OCI-LY1 (cell line): ENCODE data around the gene MB.

Experiments
- H2AFZ ChIP-seq: fragments of 200-600 bp; sonication (generic), shearing (Covaris generic); 2 replicates; pipeline ENCODE4 v1.6.0; 2014; ENCODE audit warnings: antibody characterized with exemption, mild to moderate bottlenecking, low read length
- H3F3A ChIP-seq: fragments of 200-600 bp; sonication (generic), shearing (Covaris generic); 2 replicates; pipeline ENCODE4 v1.6.0; 2014; ENCODE audit warnings: mild to moderate bottlenecking, antibody characterized with exemption, low read length, moderate library complexity; ENCODE audit not compliant: insufficient read depth
- H3K27ac ChIP-seq: fragments of 200-600 bp; sonication (generic); 2 replicates; pipeline ENCODE4 v1.5.1; 2014; ENCODE audit warnings: low read length, mixed run types, mild to moderate bottlenecking, low read depth; ENCODE audit not compliant: poor library complexity, severe bottlenecking
- H3K27me3 ChIP-seq: fragments of 200-600 bp; sonication (generic); 2 replicates; pipeline ENCODE4 v1.6.0; 2014; ENCODE audit warnings: antibody characterized with exemption, mild to moderate bottlenecking, low read length, moderate library complexity; ENCODE audit not compliant: insufficient read depth
- H3K36me3 ChIP-seq: fragments of 200-600 bp; sonication (generic); 2 replicates; pipeline ENCODE4 v1.6.1; 2014; ENCODE audit warnings: mild to moderate bottlenecking, antibody characterized with exemption, low read length, moderate library complexity, mixed read lengths; ENCODE audit not compliant: insufficient read depth
- H3K4me1 ChIP-seq: fragments of 200-600 bp; sonication (generic); 2 replicates; pipeline ENCODE4 v1.5.1; 2014; ENCODE audit warnings: mild to moderate bottlenecking, low read length, moderate library complexity; ENCODE audit not compliant: insufficient read depth, severe bottlenecking
- H3K4me2 ChIP-seq: fragments of 200-600 bp; sonication (generic), shearing (Covaris generic); 2 replicates; pipeline ENCODE4 v1.6.1; 2014; ENCODE audit warnings: low read length
- H3K4me3 ChIP-seq: fragments of 200-600 bp; sonication (generic); 2 replicates; pipeline ENCODE4 v1.5.1; 2014; ENCODE audit warnings: low read length, low read depth, mild to moderate bottlenecking, mixed read lengths; ENCODE audit not compliant: poor library complexity, severe bottlenecking
- H3K79me2 ChIP-seq: fragments of 200-600 bp; shearing (Covaris generic); 2 replicates; pipeline ENCODE4 v1.6.1; 2016; ENCODE audit warnings: mixed run types, low read length, mixed read lengths; ENCODE audit not compliant: insufficient read depth
- H3K9ac ChIP-seq: fragments of 200-600 bp; sonication (generic), shearing (Covaris generic); 2 replicates; pipeline ENCODE4 v1.6.1; 2014; ENCODE audit warnings: mild to moderate bottlenecking, low read length, mixed read lengths
- H3K9me2 ChIP-seq: fragments of 200-600 bp; sonication (generic), shearing (Covaris generic); 2 replicates; pipeline ENCODE4 v1.6.1; 2014; ENCODE audit warnings: low read depth, mild to moderate bottlenecking, low read length, mixed read lengths
- H3K9me3 ChIP-seq: fragments of 200-600 bp; shearing (Covaris generic); 2 replicates; pipeline ENCODE4 v1.6.1; 2014; ENCODE audit warnings: low read length, mixed read lengths
- H4K20me1 ChIP-seq: fragments of 200-600 bp; sonication (generic), shearing (Covaris generic); 2 replicates; pipeline ENCODE4 v1.6.0; 2016; ENCODE audit warnings: mild to moderate bottlenecking, low read length; ENCODE audit not compliant: insufficient read depth
- CTCF ChIP-seq: fragments of 200-600 bp; sonication (generic), shearing (Covaris generic); IDR thresholded peaks from 2 replicates; pipeline ENCODE4 v1.5.1; 2017; ENCODE audit warnings: mild to moderate bottlenecking, antibody characterized with exemption, low read length, moderate library complexity, mixed read lengths
- EZH2 ChIP-seq: fragments of 200-600 bp; sonication (generic), shearing (Covaris generic); IDR thresholded peaks from 2 replicates; pipeline ENCODE4 v1.8.0; 2017; ENCODE audit warnings: borderline replicate concordance, mixed run types, mild to moderate bottlenecking, antibody characterized with exemption, low read length, moderate library complexity, mixed read lengths

MB gene

GRCh38 chr22:35580351-35581022, 36.6 kb downstream of the MB start:
- Histone ChIP-seq H3K79me2 (no peaks in the 10 kb centered on the region), H2AFZ (no peak overlapping the region), H3K27me3 (no peaks in the 10 kb centered on the region; the same call in 1 of the 2 replicates), H3K27ac (no peak overlapping the region), H3K36me3 (no peaks in the 10 kb centered on the region), H3K4me1 (no peaks in the 10 kb centered on the region), H3K4me2 (no peak overlapping the region), H4K20me1 (no peaks in the 10 kb centered on the region), H3K9me3 (no peaks in the 10 kb centered on the region), H3K9ac (no peak overlapping the region), H3F3A (no peaks in the 10 kb centered on the region), H3K4me3 (no peak overlapping the region), H3K9me2 (no peaks in the 10 kb centered on the region)
- TF ChIP-seq EZH2 (no peak), CTCF (no peak)

GRCh38 chr22:35578836-35579575, 38.1 kb downstream of the MB start:
- Histone ChIP-seq H3K9ac (no peak overlapping the region), H3K79me2 (no peaks in the 10 kb centered on the region), H3K27me3 (no peaks in the 10 kb centered on the region; the same call in 1 of the 2 replicates), H2AFZ (no peak overlapping the region), H3K27ac (no peak overlapping the region), H3K4me2 (no peak overlapping the region), H3K4me3 (no peak overlapping the region), H3K4me1 (no peaks in the 10 kb centered on the region), H3K9me2 (no peaks in the 10 kb centered on the region), H3F3A (no peaks in the 10 kb centered on the region), H3K9me3 (no peaks in the 10 kb centered on the region), H4K20me1 (no peaks in the 10 kb centered on the region), H3K36me3 (no peaks in the 10 kb centered on the region)
- TF ChIP-seq EZH2 (no peak), CTCF (no peak)

GRCh38 chr22:35577799-35578659, 39.1 kb downstream of the MB start:
- Histone ChIP-seq H3K27me3 (no peaks in the 10 kb centered on the region; the same call in 1 of the 2 replicates), H4K20me1 (no peaks in the 10 kb centered on the region), H3K4me1 (no peaks in the 10 kb centered on the region), H3K4me3 (no peak overlapping the region), H3K9ac (no peak overlapping the region), H3K9me3 (no peaks in the 10 kb centered on the region), H3K4me2 (no peak overlapping the region), H3K9me2 (no peaks in the 10 kb centered on the region), H3F3A (no peaks in the 10 kb centered on the region), H3K27ac (no peak overlapping the region), H2AFZ (no peak overlapping the region), H3K36me3 (no peaks in the 10 kb centered on the region), H3K79me2 (no peaks in the 10 kb centered on the region)
- TF ChIP-seq EZH2 (no peak), CTCF (no peak)
